Activated gamma-delta T cell treated with Interleukin-2 at 50 U/mL for 16 hours (primary cell): ENCODE results near the gene RASD1.
A peak's percentile ranks its signal among the peaks of the same experiment; 100 is the strongest.

Experiments
- DNase-seq: peaks from one replicate; pipeline ENCODE4 v3.0.0-alpha.2; 2020

Gene RASD1

GRCh38 chr17:17496189-17497064 is at the start of gene RASD1:
Gene RASD1, minus strand, starts transcription at chr17:17496395. Its CDS starts 214 bp downstream, at chr17:17496181.
- peak; percentile 72 for DNase-seq

- DNase-seq, result no peak
Observed at GRCh38 chr17:17545984-17546383, 49.8 kb upstream of the RASD1 start.

GRCh38 chr17:17545031-17545820 is 49.0 kb upstream of the RASD1 start:
- DNase-seq, result no peak

GRCh38 chr17:17542906-17543635 is 46.9 kb upstream of the RASD1 start:
- DNase-seq, result no peak

- DNase-seq, result no peak
Observed at GRCh38 chr17:17541640-17542001, 45.4 kb upstream of the RASD1 start.

GRCh38 chr17:17540935-17541639 is 44.9 kb upstream of the RASD1 start:
- DNase-seq, result no peak

GRCh38 chr17:17540278-17540906 is 44.2 kb upstream of the RASD1 start:
- no peak for DNase-seq

- no peak for DNase-seq
Observed at GRCh38 chr17:17539591-17539990, 43.4 kb upstream of the RASD1 start.

- no peak for DNase-seq
Observed at GRCh38 chr17:17538417-17539391, 42.5 kb upstream of the RASD1 start.

GRCh38 chr17:17537311-17538099 is 41.3 kb upstream of the RASD1 start:
- DNase-seq, result no peak

- no peak for DNase-seq
Observed at GRCh38 chr17:17536702-17537101, 40.5 kb upstream of the RASD1 start.

GRCh38 chr17:17535957-17536356 is 39.8 kb upstream of the RASD1 start:
- DNase-seq, result no peak

GRCh38 chr17:17533901-17534441 is 37.8 kb upstream of the RASD1 start:
- DNase-seq, result no peak

- no peak for DNase-seq
Observed at GRCh38 chr17:17532991-17533390, 36.8 kb upstream of the RASD1 start.

- DNase-seq, result no peak
Observed at GRCh38 chr17:17531156-17531555, 35.0 kb upstream of the RASD1 start.

GRCh38 chr17:17528696-17529652 is 32.8 kb upstream of the RASD1 start:
- DNase-seq, result no peak

GRCh38 chr17:17527956-17528500 is 31.8 kb upstream of the RASD1 start:
- DNase-seq, result no peak

- DNase-seq, result no peak
Observed at GRCh38 chr17:17527534-17527933, 31.3 kb upstream of the RASD1 start.
